ENCODE data around the gene HSPB6. TPM values are rescaled to one million over a fixed set of nuclear protein-coding genes. Genes with fewer than 3 reads are reported as not detected.

Gene HSPB6
- total RNA-seq, 1 experiment from 2014 or later = 0.93 TPM

DNA sequence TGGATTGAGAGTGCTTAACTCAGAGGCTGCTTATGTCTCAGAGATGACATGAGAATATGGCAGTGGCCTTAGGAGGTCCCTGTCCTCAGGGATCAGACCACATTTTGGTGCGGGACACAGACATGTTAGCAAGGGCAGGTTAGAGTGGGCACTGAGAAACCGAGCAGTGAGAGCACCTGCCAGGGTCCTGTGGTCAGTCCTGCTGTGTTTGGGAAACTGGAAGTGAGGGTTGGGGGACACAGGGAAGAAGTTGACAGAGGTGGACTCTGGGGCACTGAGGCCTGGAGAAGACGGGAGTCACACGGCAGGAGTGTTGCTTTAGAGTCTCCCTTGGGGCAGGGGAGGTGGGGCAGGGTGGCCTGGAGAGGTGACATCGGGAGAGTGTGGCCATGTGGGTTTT is 21.9 kb downstream of the HSPB6 start (continued):
- TF ChIP-seq, protein P1, sequence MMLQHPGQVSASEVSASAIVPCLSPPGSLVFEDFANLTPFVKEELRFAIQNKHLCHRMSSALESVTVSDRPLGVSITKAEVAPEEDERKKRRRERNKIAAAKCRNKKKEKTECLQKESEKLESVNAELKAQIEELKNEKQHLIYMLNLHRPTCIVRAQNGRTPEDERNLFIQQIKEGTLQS (IDR thresholded peaks at IDR 0.05) = no peak
- TF ChIP-seq POLR2AphosphoS5 (IDR thresholded peaks at IDR 0.05; ENCODE audit: low read depth, low read length) (no peak), ELF1 (IDR thresholded peaks at IDR 0.05; ENCODE audit: borderline replicate concordance, low read depth) (no peak), TCF7L2 (IDR thresholded peaks at IDR 0.05; ENCODE audit: borderline replicate concordance, extremely low read depth, insufficient read depth, insufficient read length) (no peak), CBX3 (IDR thresholded peaks at IDR 0.05; ENCODE audit: low read depth) (no peak), EGR1 (IDR thresholded peaks at IDR 0.05; ENCODE audit: low read depth) (no peak)
- TF ChIP-seq, protein P2, sequence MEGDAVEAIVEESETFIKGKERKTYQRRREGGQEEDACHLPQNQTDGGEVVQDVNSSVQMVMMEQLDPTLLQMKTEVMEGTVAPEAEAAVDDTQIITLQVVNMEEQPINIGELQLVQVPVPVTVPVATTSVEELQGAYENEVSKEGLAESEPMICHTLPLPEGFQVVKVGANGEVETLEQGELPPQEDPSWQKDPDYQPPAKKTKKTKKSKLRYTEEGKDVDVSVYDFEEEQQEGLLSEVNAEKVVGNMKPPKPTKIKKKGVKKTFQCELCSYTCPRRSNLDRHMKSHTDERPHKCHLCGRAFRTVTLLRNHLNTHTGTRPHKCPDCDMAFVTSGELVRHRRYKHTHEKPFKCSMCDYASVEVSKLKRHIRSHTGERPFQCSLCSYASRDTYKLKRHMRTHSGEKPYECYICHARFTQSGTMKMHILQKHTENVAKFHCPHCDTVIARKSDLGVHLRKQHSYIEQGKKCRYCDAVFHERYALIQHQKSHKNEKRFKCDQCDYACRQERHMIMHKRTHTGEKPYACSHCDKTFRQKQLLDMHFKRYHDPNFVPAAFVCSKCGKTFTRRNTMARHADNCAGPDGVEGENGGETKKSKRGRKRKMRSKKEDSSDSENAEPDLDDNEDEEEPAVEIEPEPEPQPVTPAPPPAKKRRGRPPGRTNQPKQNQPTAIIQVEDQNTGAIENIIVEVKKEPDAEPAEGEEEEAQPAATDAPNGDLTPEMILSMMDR (IDR thresholded peaks at IDR 0.05 in 2 of 3, conservative IDR thresholded peaks at IDR 0.05 in 1 of 3; ENCODE audit: borderline replicate concordance in 1 of 3, insufficient read depth in 1 of 3, low read depth in 2 of 3, low read length in 2 of 3) = no peak

DNA sequence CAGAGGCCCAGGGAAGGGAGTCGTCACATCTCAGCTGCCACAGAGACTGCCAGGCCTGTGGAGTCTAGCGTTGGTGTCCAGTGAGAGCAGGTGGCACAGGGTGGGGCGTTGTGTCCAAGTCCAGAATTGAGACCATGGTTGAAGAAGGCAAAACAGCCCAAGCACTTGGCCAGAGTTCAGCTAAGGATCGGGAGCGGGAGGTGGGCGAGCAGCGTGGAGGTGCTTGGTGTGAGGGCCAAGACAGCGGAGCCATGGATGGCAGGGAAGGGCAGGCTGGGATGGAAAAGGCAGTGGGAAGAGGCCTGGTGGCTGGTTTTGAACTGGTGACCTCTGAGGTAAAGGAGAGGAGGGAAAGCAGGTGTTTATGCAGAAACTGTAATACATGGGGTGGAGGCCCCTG is 22.6 kb downstream of the HSPB6 start:
- ChIA-PET RAD21 (ENCODE audit: low non-redundant PET in 1 of 2, low total read pairs in 2 of 2, uncharacterized antibody in 2 of 2, unreplicated experiment in 2 of 2) (no interaction called here), POLR2A (no interaction called here), CTCF (no interaction called here)
- no peak overlapping the region for H3K4me2 ChIP-seq (ENCODE audit: low read length)
- no peaks in the 10 kb centered on the region for H3K79me2 ChIP-seq (ENCODE audit: insufficient read depth, low read length)
- ATAC-seq (no peak), DNase-seq (ENCODE audit: low read depth, low spot score) (no peak)
- no peaks in the 10 kb centered on the region for H3K27me3 ChIP-seq (ENCODE audit: insufficient read depth, low read length)
- H2AFZ ChIP-seq (ENCODE audit: low read depth, low read length, poor library complexity, severe bottlenecking) = no peak overlapping the region
- H3K4me1 ChIP-seq (ENCODE audit: control insufficient read depth in 1 of 2, insufficient read depth in 2 of 2, low read length in 2 of 2) = no peaks in the 10 kb centered on the region; a peak in 1 of 4 replicates
- no peaks in the 10 kb centered on the region for H3K9me2 ChIP-seq (ENCODE audit: insufficient read depth)
- H3K9ac ChIP-seq (ENCODE audit: low read length) = no peak overlapping the region
- H4K20me1 ChIP-seq (ENCODE audit: insufficient read depth) = no peaks in the 10 kb centered on the region
- H3K27ac ChIP-seq (ENCODE audit: low read depth, low read length) = no peak overlapping the region
- TF ChIP-seq ZNF274 (IDR thresholded peaks at IDR 0.05; ENCODE audit: low read depth, low read length) (no peak), RAD21 (IDR thresholded peaks at IDR 0.05; ENCODE audit: low read depth) (no peak), JUND (IDR thresholded peaks at IDR 0.05) (no peak), FOSL1 (IDR thresholded peaks at IDR 0.05; ENCODE audit: low read depth) (no peak)
- TF ChIP-seq, protein P3, sequence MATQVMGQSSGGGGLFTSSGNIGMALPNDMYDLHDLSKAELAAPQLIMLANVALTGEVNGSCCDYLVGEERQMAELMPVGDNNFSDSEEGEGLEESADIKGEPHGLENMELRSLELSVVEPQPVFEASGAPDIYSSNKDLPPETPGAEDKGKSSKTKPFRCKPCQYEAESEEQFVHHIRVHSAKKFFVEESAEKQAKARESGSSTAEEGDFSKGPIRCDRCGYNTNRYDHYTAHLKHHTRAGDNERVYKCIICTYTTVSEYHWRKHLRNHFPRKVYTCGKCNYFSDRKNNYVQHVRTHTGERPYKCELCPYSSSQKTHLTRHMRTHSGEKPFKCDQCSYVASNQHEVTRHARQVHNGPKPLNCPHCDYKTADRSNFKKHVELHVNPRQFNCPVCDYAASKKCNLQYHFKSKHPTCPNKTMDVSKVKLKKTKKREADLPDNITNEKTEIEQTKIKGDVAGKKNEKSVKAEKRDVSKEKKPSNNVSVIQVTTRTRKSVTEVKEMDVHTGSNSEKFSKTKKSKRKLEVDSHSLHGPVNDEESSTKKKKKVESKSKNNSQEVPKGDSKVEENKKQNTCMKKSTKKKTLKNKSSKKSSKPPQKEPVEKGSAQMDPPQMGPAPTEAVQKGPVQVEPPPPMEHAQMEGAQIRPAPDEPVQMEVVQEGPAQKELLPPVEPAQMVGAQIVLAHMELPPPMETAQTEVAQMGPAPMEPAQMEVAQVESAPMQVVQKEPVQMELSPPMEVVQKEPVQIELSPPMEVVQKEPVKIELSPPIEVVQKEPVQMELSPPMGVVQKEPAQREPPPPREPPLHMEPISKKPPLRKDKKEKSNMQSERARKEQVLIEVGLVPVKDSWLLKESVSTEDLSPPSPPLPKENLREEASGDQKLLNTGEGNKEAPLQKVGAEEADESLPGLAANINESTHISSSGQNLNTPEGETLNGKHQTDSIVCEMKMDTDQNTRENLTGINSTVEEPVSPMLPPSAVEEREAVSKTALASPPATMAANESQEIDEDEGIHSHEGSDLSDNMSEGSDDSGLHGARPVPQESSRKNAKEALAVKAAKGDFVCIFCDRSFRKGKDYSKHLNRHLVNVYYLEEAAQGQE (IDR thresholded peaks at IDR 0.05; ENCODE audit: low read depth) = no peak
- BruUV-seq (replicated peaks) = no TSS peak
- H3K36me3 ChIP-seq (ENCODE audit: control insufficient read depth in 1 of 2, insufficient read depth in 2 of 2, low read length in 2 of 2) = peaks cover 40 to 49% of the 10 kb centered on the region in 2 experiments; a peak in 3 of 4 replicates
- intact Hi-C loops (cut with micrococcal nuclease) = no loop called here
- H3K9me3 ChIP-seq (ENCODE audit: control insufficient read depth in 1 of 2, insufficient read depth in 1 of 2, low read depth in 1 of 2, low read length in 2 of 2) = no peaks in the 10 kb centered on the region
- H3K4me3 ChIP-seq (replicated peaks in 1 of 2; ENCODE audit: low read depth in 1 of 2, low read length in 2 of 2) = no peak overlapping the region
